ENCODE results near the gene OR2V1.

GRCh38 chr5:181134259-181134658, 3.3 kb upstream of the OR2V1 start:
- TF ChIP-seq, protein P1, sequence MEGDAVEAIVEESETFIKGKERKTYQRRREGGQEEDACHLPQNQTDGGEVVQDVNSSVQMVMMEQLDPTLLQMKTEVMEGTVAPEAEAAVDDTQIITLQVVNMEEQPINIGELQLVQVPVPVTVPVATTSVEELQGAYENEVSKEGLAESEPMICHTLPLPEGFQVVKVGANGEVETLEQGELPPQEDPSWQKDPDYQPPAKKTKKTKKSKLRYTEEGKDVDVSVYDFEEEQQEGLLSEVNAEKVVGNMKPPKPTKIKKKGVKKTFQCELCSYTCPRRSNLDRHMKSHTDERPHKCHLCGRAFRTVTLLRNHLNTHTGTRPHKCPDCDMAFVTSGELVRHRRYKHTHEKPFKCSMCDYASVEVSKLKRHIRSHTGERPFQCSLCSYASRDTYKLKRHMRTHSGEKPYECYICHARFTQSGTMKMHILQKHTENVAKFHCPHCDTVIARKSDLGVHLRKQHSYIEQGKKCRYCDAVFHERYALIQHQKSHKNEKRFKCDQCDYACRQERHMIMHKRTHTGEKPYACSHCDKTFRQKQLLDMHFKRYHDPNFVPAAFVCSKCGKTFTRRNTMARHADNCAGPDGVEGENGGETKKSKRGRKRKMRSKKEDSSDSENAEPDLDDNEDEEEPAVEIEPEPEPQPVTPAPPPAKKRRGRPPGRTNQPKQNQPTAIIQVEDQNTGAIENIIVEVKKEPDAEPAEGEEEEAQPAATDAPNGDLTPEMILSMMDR (IDR thresholded peaks at IDR 0.05 in 8 of 11, conservative IDR thresholded peaks at IDR 0.05 in 3 of 11): no peak
- no peak for TF ChIP-seq POLR2A (IDR thresholded peaks at IDR 0.05)
